Right cardiac atrium (tissue), 5 donors: ENCODE measurements around the gene MAP3K6. TPM values are rescaled to one million over a fixed set of nuclear protein-coding genes. Genes with fewer than 3 reads are reported as not detected.
"Not testable (repeated sequence)": the region's sequence is repeated elsewhere in the genome, so short reads cannot be mapped to it uniquely, and the experiment has no call there.

ENCODE experiments used
- ATAC-seq, 2 donors: fragments of 200-7000 bp; cut with Tn5 transposase; one replicate each; pipeline versions ENCODE4 v1.8.0 to v1.9.1; 2020; ENCODE audit warnings: moderate library complexity in 2 of 2, mild to moderate bottlenecking in 1 of 2
- DNase-seq, 3 donors: peaks; one replicate each; pipeline ENCODE4 v3.0.0-alpha.2; 2020
- H3K27ac ChIP-seq: one replicate; pipeline ENCODE4 v1.5.1; 2013; ENCODE audit warnings: mild to moderate bottlenecking, low read length, control low read depth, moderate library complexity
- H3K27me3 ChIP-seq: one replicate; pipeline ENCODE4 v1.6.1; 2013; ENCODE audit not compliant: control insufficient read depth, insufficient read depth
- H3K4me1 ChIP-seq: one replicate; pipeline ENCODE4 v1.6.1; 2013; ENCODE audit warnings: low read length; ENCODE audit not compliant: control insufficient read depth, insufficient read depth
- H3K4me3 ChIP-seq: one replicate; pipeline ENCODE4 v1.5.1; 2013; ENCODE audit warnings: low read length, control low read depth
- H3K9me3 ChIP-seq: one replicate; pipeline ENCODE4 v1.6.1; 2013; ENCODE audit warnings: low read length; ENCODE audit not compliant: control insufficient read depth
- whole genome bisulfite sequencing: extraction: QIAGEN DNeasy Blood & Tissue Kit; methylation state at CpG from one replicate; pipeline ENCODE4 v1.1.7; 2013; 5-methylcytosine and 5-hydroxymethylcytosine counted together
- intact Hi-C, 4 donors: fragments of 100-400 bp; cut with DNase I; formaldehyde crosslinking; loops; one replicate each; pipeline versions ENCODE4 v1.11.0 to v1.14.0; 2022 to 2023
- polyA plus RNA-seq: library from polyadenylated mRNA; stranded (reverse); fragments of 200-250 nt; gene quantifications from one replicate; pipeline ENCODE4 v1.2.3, GENCODE V29; 2013
- total RNA-seq, 4 donors: library from RNA; stranded (reverse); fragmentation: NEBNext Ultra II Directional; extraction: Animal tissue kit (Norgen Biotek cat#: 25700); gene quantifications; one replicate each; pipeline ENCODE4 v1.2.1, GENCODE V29; 2021
- donor health status: healthy with polysubstance abuse.
- donor health status: DM: no; HTN: yes; CAD: no.
- donor health status: DM: no; HTN: no; CAD: no.
- donor health status: DM: no; HTN: yes; CAD: no; lungs with severe emphysema.
- donor health status: DM: yes; HTN: yes; CAD: no.

The MAP3K6 gene
- total and polyA plus RNA-seq, 5 donors = 40.7 to 52.7 (median 47.5) TPM

DNA sequence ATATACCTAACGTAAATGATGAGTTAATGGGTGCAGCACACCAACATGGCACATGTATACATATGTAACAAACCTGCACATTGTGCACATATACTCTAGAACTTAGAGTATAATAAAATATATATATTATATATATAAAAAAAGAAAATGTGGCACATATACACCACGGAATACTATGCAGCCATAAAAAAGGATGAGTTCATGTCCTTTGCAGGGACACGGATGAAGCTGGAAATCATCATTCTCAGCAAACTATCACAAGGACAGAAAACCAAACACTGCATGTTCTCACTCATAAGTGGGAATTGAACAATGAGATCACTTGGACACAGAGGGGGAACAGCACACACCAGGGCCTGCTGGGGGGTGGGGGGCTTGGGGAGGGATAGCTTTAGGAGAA, 18.0 kb upstream of the MAP3K6 start:
- 94% methylated on average over 3 of the region's 3 CpGs for WGBS
- ATAC-seq, intact Hi-C loops, H3K4me1 ChIP-seq, H3K4me3 ChIP-seq, H3K27me3 ChIP-seq, H3K27ac ChIP-seq, H3K9me3 ChIP-seq, DNase-seq: not testable (repeated sequence)

GRCh38 chr1:27383661-27384060, 16.9 kb upstream of the MAP3K6 start:
- 93% methylated on average over 13 of the region's 13 CpGs for WGBS
- ATAC-seq (no peak), DNase-seq (peak in 2 of 3 donors; percentile 2 to 30)
- H3K9me3 ChIP-seq = no peaks in the 10 kb centered on the region
- H3K27ac ChIP-seq = no peak overlapping the region
- no peak overlapping the region for H3K4me3 ChIP-seq
- intact Hi-C loops = no loop called here
- no peaks in the 10 kb centered on the region for H3K4me1 ChIP-seq
- no peaks in the 10 kb centered on the region for H3K27me3 ChIP-seq

DNA sequence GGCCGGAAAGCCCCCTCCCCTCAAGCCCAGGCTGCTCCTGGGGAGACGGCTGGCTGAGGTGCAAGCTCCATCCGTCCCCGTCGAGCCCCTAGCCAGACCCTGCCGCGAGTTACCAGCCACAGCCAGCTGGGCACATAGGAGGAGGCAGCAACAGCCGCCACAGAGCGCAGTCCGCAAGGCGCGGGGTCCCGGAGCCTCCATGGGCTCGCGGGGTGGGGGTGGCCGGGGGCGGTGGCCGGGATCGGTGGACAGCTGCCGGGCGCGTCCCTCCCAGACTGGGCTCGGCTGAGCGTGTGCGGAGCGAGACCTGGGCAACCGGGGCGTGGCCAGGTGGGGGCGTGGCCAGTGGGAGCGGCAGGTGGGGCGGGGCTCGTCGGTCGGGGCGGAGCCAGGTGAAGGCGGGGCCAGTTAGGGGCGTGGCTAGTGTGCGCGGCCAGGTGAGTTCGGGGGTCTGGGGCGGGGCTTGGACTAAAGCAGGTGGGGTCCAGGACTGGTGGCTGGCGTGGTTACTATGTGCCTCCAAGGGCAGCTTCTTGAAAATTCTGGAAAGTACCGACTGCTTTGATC, 16.4 kb upstream of the MAP3K6 start, which contains the start of gene CD164L2:
Gene CD164L2 (minus strand): TSS at position 295 of the 567 bp plus-strand sequence. CDS start 94 bp downstream, at position 201.
- no peak within 1 kb of the TSS for H3K4me3 ChIP-seq
- DNase-seq (peak in 2 of 3 donors; percentile 49 to 79), ATAC-seq (peak in 1 of 2 donors; percentile 23)
- H3K27ac ChIP-seq = no peak within 1 kb of the TSS
- no peaks in the 10 kb centered on the region for H3K9me3 ChIP-seq
- H3K4me1 ChIP-seq = no peaks in the 10 kb centered on the region
- WGBS = 21% methylated on average over 43 of the region's 43 CpGs
- no peaks in the 10 kb centered on the region for H3K27me3 ChIP-seq
- intact Hi-C loops = no loop called here

DNA sequence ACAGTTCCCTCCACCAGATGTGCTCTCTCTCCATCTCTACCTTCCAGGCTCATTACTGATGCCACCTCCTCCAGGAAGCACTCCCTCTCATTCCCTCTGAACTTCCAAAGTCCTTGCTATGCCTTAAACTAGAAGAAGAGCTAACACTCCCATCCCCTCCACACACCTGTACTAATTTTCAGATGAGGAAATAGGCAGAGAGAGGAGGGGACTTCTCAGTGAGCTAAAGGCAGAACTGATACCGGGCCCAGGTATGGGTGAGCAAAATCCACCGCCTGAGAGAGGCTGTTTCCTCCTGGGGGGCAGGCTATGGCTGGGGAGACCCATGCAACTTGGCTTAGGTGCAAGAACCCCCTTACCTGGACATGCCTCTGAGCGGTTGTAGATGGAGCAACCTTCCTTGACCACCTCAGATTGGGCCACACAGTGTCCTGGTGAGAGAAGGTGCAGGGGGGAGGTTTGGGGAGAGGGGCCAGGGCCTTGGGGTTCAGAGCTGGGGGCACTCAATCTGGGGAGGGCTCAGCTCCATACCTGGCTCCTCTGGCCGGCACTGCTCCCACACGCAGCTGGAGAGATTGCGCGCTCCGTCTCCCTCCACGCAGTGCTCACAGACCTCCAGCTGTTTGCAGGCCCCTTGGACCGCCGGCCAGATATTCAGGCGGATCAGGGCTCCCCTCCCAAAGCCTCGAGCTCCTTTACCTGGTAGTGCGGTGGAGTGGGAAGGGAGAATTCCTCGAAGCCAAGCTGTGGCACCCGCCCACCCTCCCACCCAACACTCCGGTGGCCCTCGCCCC, 15.4 kb upstream of the MAP3K6 start:
- intact Hi-C loops = no loop called here

DNA sequence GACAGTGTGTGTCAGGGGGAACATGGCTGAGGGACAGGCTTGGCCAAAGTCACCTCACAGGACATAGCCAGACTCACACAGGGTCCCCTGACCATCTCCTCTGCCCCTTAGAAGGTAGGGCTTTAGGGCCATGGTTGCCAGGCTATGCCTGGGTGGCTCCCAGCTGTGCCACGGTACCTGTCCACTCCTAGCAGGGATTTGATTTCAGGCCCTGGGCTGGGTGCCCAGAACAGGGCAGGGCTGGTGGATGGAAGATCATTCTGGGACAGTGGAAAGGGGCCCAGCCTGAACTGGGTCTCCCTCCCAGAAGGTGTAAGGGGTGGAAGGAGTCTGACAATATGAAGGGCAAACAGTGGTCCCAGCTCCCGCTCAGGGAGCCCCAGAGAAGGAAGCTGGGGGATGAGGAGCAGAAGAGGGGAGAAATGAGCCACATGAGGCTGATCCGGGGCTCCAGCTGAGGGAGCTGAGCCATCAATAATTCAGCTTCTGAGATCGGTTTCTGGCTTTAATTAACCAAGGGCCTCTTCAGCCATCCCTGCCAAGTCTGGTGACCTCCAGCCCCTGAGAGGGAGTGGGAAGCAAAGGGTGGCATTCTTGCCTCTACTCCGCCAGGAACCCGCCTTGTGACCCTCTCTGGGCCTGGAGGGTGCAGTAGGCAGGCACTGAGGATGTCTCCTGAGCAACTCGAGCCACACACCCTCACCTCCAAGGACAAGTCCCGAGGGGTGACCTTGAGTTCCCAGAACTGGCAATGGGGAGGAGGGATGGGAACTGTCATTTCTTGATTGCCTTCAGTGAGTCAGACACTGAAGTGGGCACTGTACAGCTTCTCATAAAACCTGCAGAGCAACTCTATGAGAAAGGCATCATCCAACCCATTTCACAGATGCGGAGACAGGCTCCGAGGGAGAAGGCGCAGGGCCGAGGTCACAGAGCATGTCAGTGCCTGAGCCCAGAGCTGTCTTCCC, 14.3 kb upstream of the MAP3K6 start:
- peak in 1 of 2 donors; percentile 9 for ATAC-seq

More for the DNA sequence above, 15.4 kb upstream of the MAP3K6 start:
- Histone ChIP-seq H3K4me3 (no peak overlapping the region), H3K9me3 (no peaks in the 10 kb centered on the region), H3K27me3 (no peaks in the 10 kb centered on the region), H3K27ac (no peak overlapping the region), H3K4me1 (no peaks in the 10 kb centered on the region)
- peak in 2 of 3 donors; percentile 16 to 28 for DNase-seq
- no peak for ATAC-seq
- 80% methylated on average over 18 of the region's 18 CpGs for WGBS

DNA sequence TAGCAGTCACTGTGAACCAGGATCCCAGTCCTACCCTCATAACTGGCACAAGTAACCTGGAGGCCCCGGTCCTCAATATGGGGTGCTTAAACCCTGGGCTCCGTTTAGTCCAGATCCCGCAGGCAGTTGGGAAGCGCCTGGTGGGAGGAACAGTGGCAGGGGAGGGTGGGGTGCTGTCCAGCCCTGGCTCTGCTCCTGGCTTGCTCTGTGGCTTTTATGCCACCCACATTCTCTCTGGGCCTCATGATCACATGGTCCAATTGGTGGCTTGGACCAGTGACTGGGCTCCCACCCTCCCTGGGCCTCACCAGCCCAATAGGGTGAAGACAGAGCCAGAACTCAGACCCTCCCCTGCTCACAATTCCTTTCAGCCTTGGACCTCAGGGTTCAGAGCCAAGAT, 13.5 kb upstream of the MAP3K6 start:
- H3K9me3 ChIP-seq = no peaks in the 10 kb centered on the region
- H3K4me1 ChIP-seq = no peaks in the 10 kb centered on the region
- no peak overlapping the region for H3K27ac ChIP-seq
- H3K4me3 ChIP-seq = no peak overlapping the region
- 83% methylated on average over 4 of the region's 4 CpGs for WGBS
- ATAC-seq = no peak
- no peaks in the 10 kb centered on the region for H3K27me3 ChIP-seq
- intact Hi-C loops = no loop called here
- peak in 2 of 3 donors; percentile 13 to 35 for DNase-seq

More for the DNA sequence above, 14.3 kb upstream of the MAP3K6 start:
- WGBS = 84% methylated on average over 12 of the region's 12 CpGs
- intact Hi-C loops = no loop called here
- peak in 2 of 3 donors; percentile 23 to 31 for DNase-seq
- no peaks in the 10 kb centered on the region for H3K4me1 ChIP-seq
- H3K27me3 ChIP-seq = no peaks in the 10 kb centered on the region
- H3K27ac ChIP-seq = no peak overlapping the region
- no peaks in the 10 kb centered on the region for H3K9me3 ChIP-seq
- no peak overlapping the region for H3K4me3 ChIP-seq

DNA sequence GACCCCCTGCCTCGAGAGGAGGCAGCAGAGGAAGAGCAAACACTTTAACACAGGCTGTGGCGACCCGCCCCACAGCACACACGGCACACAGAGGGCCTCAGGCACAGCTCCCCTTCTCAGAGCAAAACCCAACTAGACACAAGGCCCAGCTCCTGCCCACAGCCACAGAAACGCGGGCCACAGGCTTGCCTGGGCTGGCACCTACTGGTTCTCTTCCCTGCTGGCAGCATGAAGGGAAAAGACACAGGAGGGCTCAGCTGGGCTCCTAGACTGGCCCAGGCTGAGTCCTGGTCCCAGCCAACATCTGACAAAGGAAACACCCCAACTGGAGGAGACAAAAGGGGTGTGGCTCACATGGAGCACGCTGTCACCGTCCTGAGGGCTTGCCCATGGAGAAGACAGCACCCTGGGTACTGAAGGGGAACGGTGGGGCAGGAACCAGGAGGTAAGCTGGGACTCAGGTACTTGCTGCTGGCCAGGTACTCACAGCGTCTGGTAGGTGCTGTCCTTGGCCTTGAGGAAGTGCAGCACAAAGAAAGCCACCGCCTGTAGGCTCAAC, 12.9 kb upstream of the MAP3K6 start:
- Histone ChIP-seq H3K4me1 (no peaks in the 10 kb centered on the region), H3K27me3 (no peaks in the 10 kb centered on the region), H3K4me3 (no peak overlapping the region), H3K27ac (no peak overlapping the region), H3K9me3 (no peaks in the 10 kb centered on the region)
- ATAC-seq (no peak), DNase-seq (peak in 2 of 3 donors; percentile 11 to 27)
- WGBS = 77% methylated on average over 11 of the region's 11 CpGs
- intact Hi-C loops = no loop called here

DNA sequence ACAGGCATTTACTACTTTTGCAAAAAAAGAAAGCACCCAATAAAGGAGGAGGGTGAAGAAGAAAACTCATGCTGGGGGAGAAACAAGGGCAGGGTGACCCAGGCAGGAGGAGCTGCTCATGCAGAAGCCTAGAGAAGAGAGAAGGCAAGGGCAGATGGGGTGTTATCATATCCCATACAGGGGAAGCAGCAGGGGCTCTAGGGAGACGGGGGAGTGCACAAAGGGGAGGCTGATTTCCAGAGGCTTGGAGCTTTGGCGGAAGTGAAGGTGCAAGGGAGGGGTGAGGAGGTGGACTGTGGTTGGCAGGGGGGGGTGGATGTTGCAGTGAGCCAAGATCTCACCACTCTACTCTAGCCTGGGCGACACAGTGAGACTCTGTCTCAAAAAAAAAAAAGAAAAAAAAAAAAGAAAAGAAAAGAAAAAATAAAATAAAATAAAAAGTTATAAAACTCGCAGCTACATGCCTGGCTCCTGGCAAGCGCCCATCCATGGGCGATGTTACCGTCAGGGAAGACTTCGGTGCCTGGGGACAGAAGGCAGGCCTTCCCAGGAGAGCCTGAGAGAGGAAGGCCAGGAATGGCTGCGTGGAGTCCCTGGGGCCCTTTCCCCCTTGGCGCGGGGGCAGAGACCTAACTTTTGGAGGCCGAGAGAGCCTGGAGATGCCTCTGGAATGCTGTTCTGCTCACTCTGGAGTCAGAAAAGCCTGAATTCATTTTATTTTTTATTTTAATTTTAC, 11.2 kb upstream of the MAP3K6 start:
- Histone ChIP-seq H3K27ac (no peak overlapping the region), H3K4me1 (no peaks in the 10 kb centered on the region)

GRCh38 chr1:27374362-27375086, 7.8 kb upstream of the MAP3K6 start, which contains the start of gene FCN3:
Gene FCN3 (minus strand): TSS chr1:27374824. CDS start chr1:27374818, 6 bp downstream.
- no peaks in the 10 kb centered on the region for H3K27me3 ChIP-seq
- intact Hi-C loops = no loop called here
- H3K4me1 ChIP-seq = no peaks in the 10 kb centered on the region
- peak in 2 of 3 donors; percentile 50 to 65 for DNase-seq
- H3K9me3 ChIP-seq = no peaks in the 10 kb centered on the region
- no peak within 1 kb of the TSS for H3K4me3 ChIP-seq
- peak in 1 of 2 donors; percentile 37 for ATAC-seq
- 68% methylated on average over 4 of the region's 4 CpGs for WGBS
- peak within 1 kb of the TSS; percentile 46 for H3K27ac ChIP-seq

More for the DNA sequence above, 11.2 kb upstream of the MAP3K6 start:
- Histone ChIP-seq H3K9me3 (no peaks in the 10 kb centered on the region), H3K27me3 (no peaks in the 10 kb centered on the region), H3K4me3 (no peak overlapping the region)
- peak in 2 of 3 donors; percentile 35 to 38 for DNase-seq
- 69% methylated on average over 12 of the region's 12 CpGs for WGBS
- ATAC-seq = no peak
- intact Hi-C loops = no loop called here
